Measurements from ENCODE around the gene MYRIP. TPM values are rescaled to one million over a fixed set of nuclear protein-coding genes. Genes with fewer than 3 reads are reported as not detected.

MYRIP gene
- total and polyA plus RNA-seq, 2 experiments from 2014 or later = 1.5 to 1.8 TPM

DNA sequence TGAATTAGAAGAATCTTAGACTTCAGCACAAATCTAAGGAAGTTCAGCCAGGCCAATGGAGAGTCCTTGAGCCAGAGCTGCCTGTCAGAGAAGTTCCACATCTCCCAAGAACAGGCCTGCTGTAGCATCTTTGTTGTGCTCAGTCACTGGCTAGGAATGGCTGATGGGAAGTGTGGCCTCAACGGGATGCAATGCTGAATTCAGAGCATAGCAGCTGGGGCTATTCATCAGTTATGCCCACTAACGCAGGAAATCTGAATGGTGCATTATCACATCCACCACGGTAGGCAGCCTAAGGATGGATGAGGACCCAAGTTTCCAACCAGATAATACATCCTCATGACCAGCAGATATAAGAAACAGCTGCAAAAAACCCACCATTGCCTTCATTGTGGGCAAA is 496.9 kb downstream of the MYRIP start:
- Histone ChIP-seq H3K79me2 (replicated peaks; ENCODE audit: insufficient read depth) (peaks cover 14% of the 10 kb centered on the region), H3K27me3 (ENCODE audit: insufficient read depth) (no peaks in the 10 kb centered on the region), H3K27ac (ENCODE audit: low read depth) (no peak overlapping the region), H3K9me2 (ENCODE audit: insufficient read depth) (no peaks in the 10 kb centered on the region), H3F3A (replicated peaks; ENCODE audit: low read depth) (no peaks in the 10 kb centered on the region), H3K4me1 (ENCODE audit: insufficient read depth) (peaks cover 5% of the 10 kb centered on the region; the same call in 1 of the 2 replicates), H4K20me1 (replicated peaks; ENCODE audit: insufficient read depth) (no peaks in the 10 kb centered on the region), H2AFZ (no peak overlapping the region), H3K4me2 (no peak overlapping the region), H3K36me3 (ENCODE audit: insufficient read depth) (no peaks in the 10 kb centered on the region), H3K4me3 (no peak overlapping the region)
- H3K27ac Mint-ChIP-seq = no peak overlapping the region
- no peak overlapping the region for H3K4me3 Mint-ChIP-seq
- ATAC-seq (no peak), DNase-seq (ENCODE audit: low spot score) (no peak)
- peaks cover 8% of the 10 kb centered on the region; the same call in 2 of the 3 replicates for H3K4me1 Mint-ChIP-seq
- H3K9me3 Mint-ChIP-seq = no peaks in the 10 kb centered on the region
- TF ChIP-seq ZNF462 (CRISPR knock-in tag; IDR thresholded peaks at IDR 0.05) (no peak), EZH2phosphoT487 (IDR thresholded peaks at IDR 0.05; ENCODE audit: unreplicated experiment) (no peak), CTCF (conservative IDR thresholded peaks at IDR 0.05; ENCODE audit: low read depth in 2 of 2) (no peak), EZH2 (IDR thresholded peaks at IDR 0.05; ENCODE audit: low read depth, unreplicated experiment) (no peak), ZNF331 (CRISPR knock-in tag; IDR thresholded peaks at IDR 0.05; ENCODE audit: low read depth) (no peak), CREB1 (CRISPR knock-in tag; IDR thresholded peaks at IDR 0.05; ENCODE audit: low read depth) (no peak), STAT1 (IDR thresholded peaks at IDR 0.05; ENCODE audit: unreplicated experiment) (no peak), NANOG (IDR thresholded peaks at IDR 0.05; ENCODE audit: borderline replicate concordance) (no peak), ZNF114 (CRISPR knock-in tag; IDR thresholded peaks at IDR 0.05) (no peak), POLR2AphosphoS5 (IDR thresholded peaks at IDR 0.05; ENCODE audit: low read depth) (no peak), REST (IDR thresholded peaks at IDR 0.05; ENCODE audit: unreplicated experiment) (no peak), JUNB (IDR thresholded peaks at IDR 0.05; ENCODE audit: unreplicated experiment) (no peak)
- TF ChIP-seq, protein P1, sequence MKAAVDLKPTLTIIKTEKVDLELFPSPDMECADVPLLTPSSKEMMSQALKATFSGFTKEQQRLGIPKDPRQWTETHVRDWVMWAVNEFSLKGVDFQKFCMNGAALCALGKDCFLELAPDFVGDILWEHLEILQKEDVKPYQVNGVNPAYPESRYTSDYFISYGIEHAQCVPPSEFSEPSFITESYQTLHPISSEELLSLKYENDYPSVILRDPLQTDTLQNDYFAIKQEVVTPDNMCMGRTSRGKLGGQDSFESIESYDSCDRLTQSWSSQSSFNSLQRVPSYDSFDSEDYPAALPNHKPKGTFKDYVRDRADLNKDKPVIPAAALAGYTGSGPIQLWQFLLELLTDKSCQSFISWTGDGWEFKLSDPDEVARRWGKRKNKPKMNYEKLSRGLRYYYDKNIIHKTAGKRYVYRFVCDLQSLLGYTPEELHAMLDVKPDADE (IDR thresholded peaks at IDR 0.05) = no peak
- H3K27me3 Mint-ChIP-seq (ENCODE audit: insufficient read depth, low read depth, poor library complexity) = peaks cover 2% of the 10 kb centered on the region
- H3K36me3 Mint-ChIP-seq (ENCODE audit: low read depth) = peaks cover 12% of the 10 kb centered on the region
